Measurements from ENCODE around the gene NLGN4X. TPM values are rescaled to one million over a fixed set of nuclear protein-coding genes. Genes with fewer than 3 reads are reported as not detected.

Gene NLGN4X
- total RNA-seq, 1 experiment from 2014 or later = 183 TPM

DNA sequence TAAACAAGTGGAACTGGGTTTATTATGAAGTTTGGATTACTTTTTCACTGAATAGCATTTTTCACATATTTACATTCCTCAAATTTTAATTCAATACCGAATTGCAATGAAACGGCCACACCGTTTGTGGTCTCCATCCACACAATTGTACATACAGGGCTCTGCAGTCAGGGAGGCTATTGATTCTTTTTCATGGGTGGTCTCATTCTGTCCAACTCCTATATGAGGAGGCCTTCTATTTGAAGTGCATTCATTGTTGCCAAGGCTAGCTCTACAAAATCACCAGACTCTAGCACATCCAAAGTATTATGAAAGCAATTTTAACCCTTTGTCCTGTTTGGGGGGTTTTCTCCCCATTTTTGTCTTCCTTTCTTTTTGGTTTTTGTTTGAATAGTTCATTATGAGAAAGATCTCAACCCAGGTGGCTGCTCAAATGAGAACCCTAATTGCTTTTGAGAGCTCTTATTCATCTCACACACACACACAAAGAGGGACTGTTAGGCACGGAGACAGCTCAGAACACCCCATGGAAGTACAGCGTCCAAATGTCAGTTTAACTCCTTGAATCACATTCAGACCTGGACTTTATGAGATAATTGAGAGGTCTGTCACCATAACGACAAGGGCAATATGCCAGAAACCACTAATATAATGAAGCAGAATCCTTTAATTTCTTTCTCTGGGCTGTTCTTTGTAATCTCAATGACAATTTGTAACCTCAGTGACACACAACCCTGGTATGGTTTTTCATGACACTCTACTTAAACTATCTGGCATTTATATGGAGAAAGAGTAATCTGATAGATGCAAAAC lies 79.4 kb downstream of the NLGN4X start:
- no peak overlapping the region for H2AFZ ChIP-seq (ENCODE audit: low read length)
- H3K4me3 ChIP-seq (ENCODE audit: low read length) = no peak overlapping the region
- H3K27me3 ChIP-seq (ENCODE audit: low read length) = no peaks in the 10 kb centered on the region

DNA sequence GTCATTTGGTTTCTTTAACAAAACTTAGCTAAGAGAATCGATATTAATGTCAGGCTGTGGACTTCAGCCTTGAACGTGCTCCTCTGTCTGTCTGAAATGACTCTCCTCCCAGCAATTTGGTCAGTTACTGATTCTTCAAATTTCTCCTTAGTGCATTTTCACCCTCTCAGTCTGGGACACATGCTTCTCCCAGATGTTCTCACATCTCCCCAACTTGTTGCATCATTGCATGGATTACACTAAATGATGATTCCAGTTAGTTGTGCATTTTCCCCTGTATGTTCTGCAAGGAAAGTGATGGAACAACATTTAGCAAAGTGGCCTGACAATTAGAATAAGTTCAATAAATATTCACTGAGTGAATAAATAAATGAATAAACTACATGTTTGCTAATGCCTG lies 94.4 kb downstream of the NLGN4X start:
- H3K9me3 ChIP-seq (ENCODE audit: low read length) = no peaks in the 10 kb centered on the region
- H3K4me2 ChIP-seq (ENCODE audit: low read depth, low read length, poor library complexity, severe bottlenecking) = no peak overlapping the region
- H3K9me2 ChIP-seq (replicated peaks; ENCODE audit: insufficient read depth, low read length) = no peaks in the 10 kb centered on the region
- H3K4me3 ChIP-seq (ENCODE audit: low read length) = no peak overlapping the region
- H3K79me2 ChIP-seq (ENCODE audit: low read length) = peaks cover 100% of the 10 kb centered on the region
- H3K27ac ChIP-seq (ENCODE audit: low read length) = peak overlapping the region; percentile 47
- H4K20me1 ChIP-seq (ENCODE audit: insufficient read depth, low read depth, low read length) = peaks cover 59% of the 10 kb centered on the region
- peaks cover 49% of the 10 kb centered on the region for H3K36me3 ChIP-seq (ENCODE audit: insufficient read depth, low read length)
- DNase-seq = no peak
- H3K27me3 ChIP-seq (ENCODE audit: low read length) = no peaks in the 10 kb centered on the region
- H3K4me1 ChIP-seq (ENCODE audit: low read length) = peaks cover 83% of the 10 kb centered on the region
- H2AFZ ChIP-seq (ENCODE audit: low read length) = no peak overlapping the region
- no peak overlapping the region for H3K9ac ChIP-seq (ENCODE audit: low read length)

More for the DNA sequence above, 79.4 kb downstream of the NLGN4X start:
- Histone ChIP-seq H3K9me2 (replicated peaks; ENCODE audit: insufficient read depth, low read length) (no peaks in the 10 kb centered on the region), H3K9ac (ENCODE audit: low read length) (no peak overlapping the region), H3K4me2 (ENCODE audit: low read depth, low read length, poor library complexity, severe bottlenecking) (no peak overlapping the region), H3K27ac (ENCODE audit: low read length) (peak overlapping the region; percentile 19; the same call in 1 of the 2 replicates), H3K79me2 (ENCODE audit: low read length) (peaks cover 100% of the 10 kb centered on the region), H4K20me1 (ENCODE audit: insufficient read depth, low read depth, low read length) (peaks cover 45% of the 10 kb centered on the region), H3K9me3 (ENCODE audit: low read length) (no peaks in the 10 kb centered on the region), H3K36me3 (ENCODE audit: insufficient read depth, low read length) (peaks cover 75% of the 10 kb centered on the region), H3K4me1 (ENCODE audit: low read length) (peaks cover 49% of the 10 kb centered on the region)
- no peak for DNase-seq

- Histone ChIP-seq H4K20me1 (ENCODE audit: insufficient read depth, low read depth, low read length) (peaks cover 56% of the 10 kb centered on the region), H3K4me1 (ENCODE audit: low read length) (peaks cover 87% of the 10 kb centered on the region), H3K36me3 (ENCODE audit: insufficient read depth, low read length) (peaks cover 39% of the 10 kb centered on the region), H3K9ac (ENCODE audit: low read length) (no peak overlapping the region), H3K79me2 (ENCODE audit: low read length) (peaks cover 100% of the 10 kb centered on the region), H2AFZ (ENCODE audit: low read length) (no peak overlapping the region), H3K27me3 (ENCODE audit: low read length) (no peaks in the 10 kb centered on the region), H3K9me2 (replicated peaks; ENCODE audit: insufficient read depth, low read length) (no peaks in the 10 kb centered on the region), H3K27ac (ENCODE audit: low read length) (no peak overlapping the region), H3K9me3 (ENCODE audit: low read length) (no peaks in the 10 kb centered on the region), H3K4me2 (ENCODE audit: low read depth, low read length, poor library complexity, severe bottlenecking) (no peak overlapping the region), H3K4me3 (ENCODE audit: low read length) (no peak overlapping the region)
- no peak for DNase-seq
These were observed 95.7 kb downstream of the NLGN4X start for GRCh38 chrX:6132970-6133369.

DNA sequence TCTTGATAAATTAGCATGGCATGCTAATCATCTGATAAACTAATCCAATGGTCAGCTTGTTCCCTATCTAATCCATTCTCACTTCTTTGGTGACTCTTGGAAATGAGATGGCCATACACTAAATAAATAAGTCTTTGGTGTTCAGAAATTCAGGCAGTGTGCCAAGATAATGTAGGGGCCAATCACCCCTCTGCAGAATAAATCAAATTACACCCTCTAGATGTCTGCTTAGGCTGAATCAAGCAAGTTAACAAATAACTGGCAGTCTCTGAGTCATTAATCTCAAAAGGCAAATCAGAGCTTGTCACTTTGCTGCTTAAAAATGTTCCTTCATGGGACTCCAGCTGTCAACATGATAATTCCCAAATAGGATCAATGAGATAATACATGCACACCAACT lies 97.4 kb downstream of the NLGN4X start:
- Histone ChIP-seq H3K4me2 (ENCODE audit: low read depth, low read length, poor library complexity, severe bottlenecking) (peak overlapping the region; percentile 32), H3K4me1 (ENCODE audit: low read length) (peaks cover 92% of the 10 kb centered on the region), H3K9me3 (ENCODE audit: low read length) (no peaks in the 10 kb centered on the region), H3K27me3 (ENCODE audit: low read length) (no peaks in the 10 kb centered on the region), H3K4me3 (ENCODE audit: low read length) (no peak overlapping the region), H3K9ac (ENCODE audit: low read length) (no peak overlapping the region), H3K9me2 (replicated peaks; ENCODE audit: insufficient read depth, low read length) (no peaks in the 10 kb centered on the region), H4K20me1 (ENCODE audit: insufficient read depth, low read depth, low read length) (peaks cover 58% of the 10 kb centered on the region), H3K27ac (ENCODE audit: low read length) (peak overlapping the region; percentile 73), H3K36me3 (ENCODE audit: insufficient read depth, low read length) (peaks cover 23% of the 10 kb centered on the region; the same call in 1 of the 2 replicates), H3K79me2 (ENCODE audit: low read length) (peaks cover 100% of the 10 kb centered on the region), H2AFZ (ENCODE audit: low read length) (no peak overlapping the region)
- DNase-seq = peak; percentile 51

GRCh38 chrX:6129195-6129594 lies 99.5 kb downstream of the NLGN4X start:
- no peaks in the 10 kb centered on the region for H3K9me2 ChIP-seq (replicated peaks; ENCODE audit: insufficient read depth, low read length)
- no peak overlapping the region for H3K9ac ChIP-seq (ENCODE audit: low read length)
- H3K4me2 ChIP-seq (ENCODE audit: low read depth, low read length, poor library complexity, severe bottlenecking) = peak overlapping the region; percentile 32
- H2AFZ ChIP-seq (ENCODE audit: low read length) = no peak overlapping the region
- no peaks in the 10 kb centered on the region for H3K27me3 ChIP-seq (ENCODE audit: low read length)
- H3K79me2 ChIP-seq (ENCODE audit: low read length) = peaks cover 100% of the 10 kb centered on the region
- no peak overlapping the region for H3K4me3 ChIP-seq (ENCODE audit: low read length)
- peak overlapping the region; percentile 73 for H3K27ac ChIP-seq (ENCODE audit: low read length)
- H3K36me3 ChIP-seq (ENCODE audit: insufficient read depth, low read length) = peaks cover 18% of the 10 kb centered on the region; the same call in 1 of the 2 replicates
- H3K4me1 ChIP-seq (ENCODE audit: low read length) = peaks cover 89% of the 10 kb centered on the region
- peak; percentile 62 for DNase-seq
- no peaks in the 10 kb centered on the region for H3K9me3 ChIP-seq (ENCODE audit: low read length)
- H4K20me1 ChIP-seq (ENCODE audit: insufficient read depth, low read depth, low read length) = peaks cover 49% of the 10 kb centered on the region

DNA sequence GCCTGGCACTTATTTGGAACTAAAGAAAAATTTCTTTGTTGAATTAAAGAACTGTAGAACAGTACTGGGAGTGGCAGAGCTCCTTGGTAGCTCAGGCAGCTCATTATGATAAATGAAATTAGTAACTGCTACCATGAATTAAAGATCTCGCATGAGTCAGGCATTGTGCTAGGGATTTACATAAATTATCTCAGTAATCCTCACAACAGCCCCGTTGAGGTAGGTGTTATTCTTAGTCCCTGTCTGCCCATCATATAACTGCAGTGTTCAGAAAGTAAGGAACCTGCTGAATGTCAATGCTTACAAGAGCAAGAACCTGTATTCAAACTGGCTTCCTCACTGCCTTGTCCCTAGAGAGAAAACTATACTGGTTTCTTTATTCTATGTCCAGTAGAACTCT lies 108.3 kb downstream of the NLGN4X start:
- H3K9me3 ChIP-seq (ENCODE audit: low read length) = no peaks in the 10 kb centered on the region
- peak overlapping the region; percentile 54 for H3K4me2 ChIP-seq (ENCODE audit: low read depth, low read length, poor library complexity, severe bottlenecking)
- H2AFZ ChIP-seq (ENCODE audit: low read length) = no peak overlapping the region
- peaks cover 21% of the 10 kb centered on the region; the same call in 1 of the 2 replicates for H3K36me3 ChIP-seq (ENCODE audit: insufficient read depth, low read length)
- H3K79me2 ChIP-seq (ENCODE audit: low read length) = peaks cover 90% of the 10 kb centered on the region
- peaks cover 84% of the 10 kb centered on the region for H3K4me1 ChIP-seq (ENCODE audit: low read length)
- H3K9me2 ChIP-seq (replicated peaks; ENCODE audit: insufficient read depth, low read length) = no peaks in the 10 kb centered on the region
- H3K27me3 ChIP-seq (ENCODE audit: low read length) = no peaks in the 10 kb centered on the region
- H3K4me3 ChIP-seq (ENCODE audit: low read length) = no peak overlapping the region
- DNase-seq = peak; percentile 73
- H4K20me1 ChIP-seq (ENCODE audit: insufficient read depth, low read depth, low read length) = peaks cover 74% of the 10 kb centered on the region
- no peak overlapping the region for H3K9ac ChIP-seq (ENCODE audit: low read length)
- peak overlapping the region; percentile 58 for H3K27ac ChIP-seq (ENCODE audit: low read length)

DNA sequence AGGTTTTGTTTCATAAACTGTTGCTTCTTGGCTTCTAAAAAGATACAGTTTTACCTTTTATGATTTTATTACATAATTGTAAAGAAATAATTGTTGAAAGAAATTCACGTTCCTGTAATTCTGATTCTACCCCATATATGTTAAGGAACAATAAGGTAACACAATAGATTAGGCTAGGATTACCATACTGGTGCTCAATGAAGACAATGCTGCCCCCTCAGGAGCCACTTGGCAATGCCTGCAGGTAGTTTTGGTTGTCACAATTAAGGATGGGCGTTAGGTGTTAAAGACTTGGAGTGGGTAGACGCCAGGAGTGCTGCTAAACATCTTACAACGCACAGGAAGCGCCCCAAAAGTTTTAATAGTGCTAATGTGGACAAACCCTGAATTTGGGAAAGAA lies 133.2 kb downstream of the NLGN4X start:
- Histone ChIP-seq H3K9me3 (ENCODE audit: low read length) (no peaks in the 10 kb centered on the region), H4K20me1 (ENCODE audit: insufficient read depth, low read depth, low read length) (peaks cover 5% of the 10 kb centered on the region; the same call in 1 of the 2 replicates), H3K27me3 (ENCODE audit: low read length) (no peaks in the 10 kb centered on the region), H3K4me1 (ENCODE audit: low read length) (peaks cover 59% of the 10 kb centered on the region), H3K9me2 (replicated peaks; ENCODE audit: insufficient read depth, low read length) (no peaks in the 10 kb centered on the region), H3K9ac (ENCODE audit: low read length) (no peak overlapping the region), H3K79me2 (ENCODE audit: low read length) (peaks cover 99% of the 10 kb centered on the region), H3K27ac (ENCODE audit: low read length) (no peak overlapping the region), H3K4me2 (ENCODE audit: low read depth, low read length, poor library complexity, severe bottlenecking) (peak overlapping the region; percentile 10), H3K36me3 (ENCODE audit: insufficient read depth, low read length) (peaks cover 6% of the 10 kb centered on the region), H2AFZ (ENCODE audit: low read length) (no peak overlapping the region), H3K4me3 (ENCODE audit: low read length) (no peak overlapping the region)
- DNase-seq = peak; percentile 72

DNA sequence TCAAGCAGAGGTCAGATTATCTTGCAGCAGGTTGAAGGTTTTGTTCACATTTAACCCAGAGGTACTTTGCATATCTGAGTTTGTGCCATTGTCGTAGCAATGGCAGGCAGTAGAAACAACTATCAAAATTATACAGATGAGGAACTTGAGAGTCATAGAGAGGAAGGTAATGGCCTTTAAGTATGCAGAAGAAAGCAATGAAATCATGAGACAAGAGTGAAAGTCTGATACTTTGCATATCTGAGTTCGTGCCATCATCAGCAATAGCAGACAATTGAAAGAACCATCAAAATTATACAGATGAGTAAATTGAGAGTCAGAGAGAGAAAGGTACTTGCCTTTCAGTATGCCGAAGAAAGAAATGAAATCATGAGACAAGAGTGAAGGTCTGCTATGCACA lies 154.1 kb downstream of the NLGN4X start:
- H3K27me3 ChIP-seq (ENCODE audit: low read length) = no peaks in the 10 kb centered on the region
- peaks cover 73% of the 10 kb centered on the region for H3K4me1 ChIP-seq (ENCODE audit: low read length)
- peaks cover 100% of the 10 kb centered on the region for H3K79me2 ChIP-seq (ENCODE audit: low read length)
- peak overlapping the region; percentile 57 for H3K27ac ChIP-seq (ENCODE audit: low read length)
- no peak overlapping the region for H3K9ac ChIP-seq (ENCODE audit: low read length)
- no peaks in the 10 kb centered on the region for H3K9me2 ChIP-seq (replicated peaks; ENCODE audit: insufficient read depth, low read length)
- H4K20me1 ChIP-seq (ENCODE audit: insufficient read depth, low read depth, low read length) = 0 out of 2 replicates have a peak, but pooled peaks cover 14% of the 10 kb centered on the region
- peak overlapping the region; percentile 48 for H3K4me2 ChIP-seq (ENCODE audit: low read depth, low read length, poor library complexity, severe bottlenecking)
- H3K4me3 ChIP-seq (ENCODE audit: low read length) = peak overlapping the region; percentile 36; the same call in 1 of the 2 replicates
- H3K9me3 ChIP-seq (ENCODE audit: low read length) = no peaks in the 10 kb centered on the region
- H2AFZ ChIP-seq (ENCODE audit: low read length) = no peak overlapping the region
- peak; percentile 63 for DNase-seq
- H3K36me3 ChIP-seq (ENCODE audit: insufficient read depth, low read length) = peaks cover 24% of the 10 kb centered on the region; the same call in 1 of the 2 replicates

Data from Karpas-422 (cell line).